ENCODE results near the gene LDLRAD2. TPM values are rescaled to one million over a fixed set of nuclear protein-coding genes. Genes with fewer than 3 reads are reported as not detected.

LDLRAD2 gene
- total RNA-seq, 1 experiment from 2014 or later, result not detected

DNA sequence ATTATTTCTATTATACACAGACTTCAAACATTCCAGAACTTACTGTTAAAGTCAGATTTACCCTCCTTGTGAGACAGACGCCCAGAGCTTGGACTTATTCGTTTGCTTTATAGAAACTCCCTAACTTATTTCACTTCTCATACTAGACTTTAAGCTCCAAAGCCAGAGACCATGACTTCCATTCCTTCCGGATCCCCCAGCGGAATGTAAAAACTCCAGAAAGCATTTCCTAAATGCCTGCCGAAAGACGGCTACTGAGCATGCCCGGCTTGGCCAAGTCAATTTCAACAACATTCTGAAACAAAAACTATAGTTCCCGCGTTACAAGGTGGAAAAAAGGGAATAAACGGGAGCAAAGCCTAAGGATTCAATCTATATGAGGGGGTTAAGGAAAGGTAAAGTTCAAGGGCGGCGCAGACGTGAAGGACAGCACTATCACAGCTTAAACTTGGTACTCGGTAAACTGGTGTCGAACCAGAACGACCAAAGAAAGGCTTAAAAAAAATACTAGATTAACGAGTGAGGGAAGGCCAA lies 30.2 kb upstream of the LDLRAD2 start:
- ATAC-seq (no peak), DNase-seq (ENCODE audit: low read depth, low spot score) (no peak)
- ChIA-PET CTCF (interaction anchor here (0.5 to 0.7 kb wide), 2 partner anchors 28 to 30 kb away, joined by 3 read pairs; no protein-coding TSS in a partner anchor), POLR2A (no interaction called here)
- peak overlapping the region; percentile 74 to 99 for H3K4me3 ChIP-seq (ENCODE audit: low read depth in 2 of 2, low read length in 2 of 2)
- intact Hi-C loops (cut with micrococcal nuclease; ENCODE audit: unreplicated experiment), result no loop called here
- no peaks in the 10 kb centered on the region for H3K27me3 ChIP-seq (ENCODE audit: control insufficient read depth, insufficient read depth, low read length)
- in situ Hi-C loops (cut with HindIII; ENCODE audit: low pct_unique_long_range_greater_than_20kb, low sequenced_read_pairs), result no loop called here
- peaks cover 10% of the 10 kb centered on the region for H3K4me1 ChIP-seq (ENCODE audit: control insufficient read depth, insufficient read depth, low read length)
- TF ChIP-seq TCF7L2 (IDR thresholded peaks at IDR 0.05; ENCODE audit: low read depth, low read length), result no peak
- TF ChIP-seq SIN3A (IDR thresholded peaks at IDR 0.05; ENCODE audit: borderline replicate concordance, insufficient read depth, low read depth, low read length), result 0 out of 2 replicates have a peak, but pooled peaks have one; percentile 46
- H3K9me3 ChIP-seq (ENCODE audit: control insufficient read depth, insufficient read depth, low read depth, low read length), result no peaks in the 10 kb centered on the region
- H3K27ac ChIP-seq (ENCODE audit: low read length), result peak overlapping the region; percentile 94
- no TSS peak for BruUV-seq (replicated peaks)
- H3K36me3 ChIP-seq (ENCODE audit: control insufficient read depth, insufficient read depth, low read length), result no peaks in the 10 kb centered on the region

- H3K27me3 ChIP-seq (ENCODE audit: control insufficient read depth, insufficient read depth, low read length), result no peaks in the 10 kb centered on the region
- no TSS peak for BruUV-seq (replicated peaks)
- H3K27ac ChIP-seq (ENCODE audit: low read length), result peak overlapping the region; percentile 94
- no peak for DNase-seq (ENCODE audit: low read depth, low spot score)
- intact Hi-C loops (cut with micrococcal nuclease; ENCODE audit: unreplicated experiment), result no loop called here
- no peaks in the 10 kb centered on the region for H3K9me3 ChIP-seq (ENCODE audit: control insufficient read depth, insufficient read depth, low read depth, low read length)
- no peaks in the 10 kb centered on the region for H3K36me3 ChIP-seq (ENCODE audit: control insufficient read depth, insufficient read depth, low read length)
- in situ Hi-C loops (cut with HindIII; ENCODE audit: low pct_unique_long_range_greater_than_20kb, low sequenced_read_pairs), result no loop called here
- peak overlapping the region; percentile 74 to 99 for H3K4me3 ChIP-seq (ENCODE audit: low read depth in 2 of 2, low read length in 2 of 2)
- peak; percentile 7; the same call in 1 of the 2 replicates for TF ChIP-seq SIN3A (IDR thresholded peaks at IDR 0.05; ENCODE audit: borderline replicate concordance, insufficient read depth, low read depth, low read length)
- TF ChIP-seq POLR2AphosphoS5 (IDR thresholded peaks at IDR 0.05; ENCODE audit: low read depth, low read length), result no peak
- ATAC-seq, result peak; percentile 54
- POLR2A ChIA-PET, result no interaction called here
- peaks cover 10% of the 10 kb centered on the region for H3K4me1 ChIP-seq (ENCODE audit: control insufficient read depth, insufficient read depth, low read length)
- CTCF ChIA-PET, result interaction anchor here (0.5 to 0.7 kb wide), 2 partner anchors 29 to 30 kb away, joined by 3 read pairs; no protein-coding TSS in a partner anchor
Observed at GRCh38 chr1:21782349-21782867, 29.7 kb upstream of the LDLRAD2 start.

DNA sequence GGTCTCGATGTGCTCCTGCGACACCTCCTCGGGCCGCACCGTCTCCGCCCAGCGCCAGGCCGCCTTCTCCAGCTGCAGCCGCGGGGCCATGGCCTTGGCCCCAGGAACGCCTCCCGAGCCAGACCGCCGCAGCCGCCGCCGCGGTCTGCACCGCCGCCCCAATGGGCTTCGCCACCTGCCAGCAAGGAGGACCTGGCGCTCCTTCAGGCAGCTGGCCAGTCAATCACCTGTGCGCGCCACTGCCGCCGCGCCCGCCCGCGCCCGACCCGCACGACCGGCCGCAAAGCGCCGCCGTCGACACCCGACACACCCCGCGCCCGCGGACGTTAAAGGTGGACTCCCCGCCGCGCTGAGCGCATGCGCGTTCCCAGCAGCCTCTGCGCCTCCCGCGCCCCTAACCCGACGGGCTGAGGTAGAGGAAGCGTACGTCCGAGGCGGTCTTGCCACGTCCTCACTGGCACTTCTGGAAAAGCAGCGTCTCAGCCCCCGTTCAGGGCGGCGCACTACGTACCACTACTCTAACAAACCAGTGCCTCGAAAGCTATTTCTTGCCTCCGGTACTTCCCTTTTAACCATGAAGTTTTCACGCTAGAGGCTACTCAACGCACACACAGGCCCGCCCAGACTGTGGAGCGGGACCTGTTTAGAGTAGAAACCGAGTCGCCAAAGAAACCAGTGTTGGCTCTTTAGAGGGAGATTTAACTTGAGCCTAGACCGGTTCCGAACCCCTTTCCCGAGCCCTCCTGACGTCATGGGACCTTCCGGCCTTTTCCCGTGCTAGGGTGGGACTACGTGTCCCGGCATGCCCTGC lies 29.0 kb upstream of the LDLRAD2 start, which contains the start of gene USP48:
Gene USP48 (minus strand): TSS at position 282 of the 811 bp plus-strand sequence. CDS start 192 bp downstream, at position 90.
- POLR2A ChIA-PET, result interaction anchor here (0.6 kb wide), 1 partner anchor 198 kb away, joined by 4 read pairs; no protein-coding TSS in a partner anchor
- in situ Hi-C loops (cut with HindIII; ENCODE audit: low pct_unique_long_range_greater_than_20kb, low sequenced_read_pairs) (no loop called here), intact Hi-C loops (cut with micrococcal nuclease; ENCODE audit: unreplicated experiment) (no loop called here)
- peak; percentile 82 for DNase-seq (ENCODE audit: low read depth, low spot score)
- CTCF ChIA-PET, result no interaction called here
- Histone ChIP-seq H3K4me1 (ENCODE audit: control insufficient read depth, insufficient read depth, low read length) (peaks cover 10% of the 10 kb centered on the region), H3K36me3 (ENCODE audit: control insufficient read depth, insufficient read depth, low read length) (no peaks in the 10 kb centered on the region), H3K9me3 (ENCODE audit: control insufficient read depth, insufficient read depth, low read depth, low read length) (no peaks in the 10 kb centered on the region), H3K27me3 (ENCODE audit: control insufficient read depth, insufficient read depth, low read length) (no peaks in the 10 kb centered on the region), H3K4me3 (ENCODE audit: low read depth in 2 of 2, low read length in 2 of 2) (peak within 1 kb of the TSS; percentile 74 to 99), H3K27ac (ENCODE audit: low read length) (peak within 1 kb of the TSS; percentile 100)
- TSS peak; percentile 96 for BruUV-seq (replicated peaks)
- TF ChIP-seq, protein P1, sequence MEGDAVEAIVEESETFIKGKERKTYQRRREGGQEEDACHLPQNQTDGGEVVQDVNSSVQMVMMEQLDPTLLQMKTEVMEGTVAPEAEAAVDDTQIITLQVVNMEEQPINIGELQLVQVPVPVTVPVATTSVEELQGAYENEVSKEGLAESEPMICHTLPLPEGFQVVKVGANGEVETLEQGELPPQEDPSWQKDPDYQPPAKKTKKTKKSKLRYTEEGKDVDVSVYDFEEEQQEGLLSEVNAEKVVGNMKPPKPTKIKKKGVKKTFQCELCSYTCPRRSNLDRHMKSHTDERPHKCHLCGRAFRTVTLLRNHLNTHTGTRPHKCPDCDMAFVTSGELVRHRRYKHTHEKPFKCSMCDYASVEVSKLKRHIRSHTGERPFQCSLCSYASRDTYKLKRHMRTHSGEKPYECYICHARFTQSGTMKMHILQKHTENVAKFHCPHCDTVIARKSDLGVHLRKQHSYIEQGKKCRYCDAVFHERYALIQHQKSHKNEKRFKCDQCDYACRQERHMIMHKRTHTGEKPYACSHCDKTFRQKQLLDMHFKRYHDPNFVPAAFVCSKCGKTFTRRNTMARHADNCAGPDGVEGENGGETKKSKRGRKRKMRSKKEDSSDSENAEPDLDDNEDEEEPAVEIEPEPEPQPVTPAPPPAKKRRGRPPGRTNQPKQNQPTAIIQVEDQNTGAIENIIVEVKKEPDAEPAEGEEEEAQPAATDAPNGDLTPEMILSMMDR (IDR thresholded peaks at IDR 0.05), result no peak
- 0 out of 2 replicates have a peak, but pooled peaks have one; percentile 32 for TF ChIP-seq TCF7L2 (IDR thresholded peaks at IDR 0.05; ENCODE audit: low read depth, low read length)
- peak; percentile 75 for TF ChIP-seq SIN3A (IDR thresholded peaks at IDR 0.05; ENCODE audit: borderline replicate concordance, insufficient read depth, low read depth, low read length)
- TF ChIP-seq POLR2AphosphoS5 (IDR thresholded peaks at IDR 0.05; ENCODE audit: low read depth, low read length), result peak; percentile 99
- ATAC-seq, result peak; percentile 95

Measured in Panc1 (cell line).